ENCODE measurements around the gene PTPRD. TPM values are rescaled to one million over a fixed set of nuclear protein-coding genes. Genes with fewer than 3 reads are reported as not detected.

Gene PTPRD
- total RNA-seq, 1 donor from 2014 or later, result 136 TPM

GRCh38 chr9:8860925-8861324 is 1751.9 kb downstream of the PTPRD start:
- Histone ChIP-seq H3K9ac (no peak overlapping the region), H3K27ac (no peak overlapping the region), H3K27me3 (no peaks in the 10 kb centered on the region), H3K9me3 (ENCODE audit: low read depth) (no peaks in the 10 kb centered on the region), H3K4me1 (peaks cover 35% of the 10 kb centered on the region), H4K20me1 (ENCODE audit: low read depth) (peaks cover 4% of the 10 kb centered on the region), H3F3A (ENCODE audit: low read depth) (peaks cover 33% of the 10 kb centered on the region), H3K4me3 (no peak overlapping the region), H3K36me3 (no peaks in the 10 kb centered on the region), H3K4me2 (no peak overlapping the region), H3K79me2 (ENCODE audit: low read depth) (peaks cover 9% of the 10 kb centered on the region), H2AFZ (replicated peaks) (no peak overlapping the region)
- H3K9me3 Mint-ChIP-seq, result no peaks in the 10 kb centered on the region
- H3K36me3 Mint-ChIP-seq, result no peaks in the 10 kb centered on the region
- H3K4me1 Mint-ChIP-seq, result peaks cover 49% of the 10 kb centered on the region
- H3K4me3 Mint-ChIP-seq, result no peak overlapping the region
- TF ChIP-seq EZH2 (IDR thresholded peaks at IDR 0.05) (no peak), EZH2phosphoT487 (IDR thresholded peaks at IDR 0.05) (no peak), CTCF (IDR thresholded peaks at IDR 0.05) (no peak)
- H3K27me3 Mint-ChIP-seq (ENCODE audit: insufficient read depth, low read depth), result peaks cover 10% of the 10 kb centered on the region
- no peak overlapping the region for H3K27ac Mint-ChIP-seq
- DNase-seq (ENCODE audit: low spot score), result no peak

DNA sequence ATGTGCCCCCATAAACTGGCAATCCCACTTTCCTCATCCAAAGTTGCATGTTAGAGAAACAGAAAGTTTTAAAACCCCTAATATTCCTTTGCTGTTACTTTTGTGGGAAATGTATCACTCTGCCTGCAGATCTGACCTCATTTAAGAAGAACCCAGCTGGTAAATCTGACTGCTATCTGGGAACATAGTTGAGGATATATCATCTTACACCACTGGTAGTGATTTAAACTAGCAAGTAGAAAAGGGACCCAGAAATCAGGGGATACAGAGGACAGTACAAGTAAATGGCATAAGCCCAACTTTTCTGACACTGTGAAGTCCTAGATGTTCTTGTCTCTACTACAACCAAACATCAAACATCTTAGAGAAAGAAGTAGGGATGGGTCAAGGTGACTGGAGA is 1752.7 kb downstream of the PTPRD start:
- Histone ChIP-seq H4K20me1 (ENCODE audit: low read depth) (peaks cover 11% of the 10 kb centered on the region), H3K27me3 (no peaks in the 10 kb centered on the region), H3K79me2 (ENCODE audit: low read depth) (peaks cover 18% of the 10 kb centered on the region), H3K36me3 (no peaks in the 10 kb centered on the region), H3K27ac (no peak overlapping the region), H3K4me1 (peaks cover 43% of the 10 kb centered on the region), H3F3A (ENCODE audit: low read depth) (peaks cover 33% of the 10 kb centered on the region), H2AFZ (replicated peaks) (no peak overlapping the region), H3K4me2 (peak overlapping the region; percentile 82), H3K4me3 (no peak overlapping the region), H3K9ac (no peak overlapping the region), H3K9me3 (ENCODE audit: low read depth) (no peaks in the 10 kb centered on the region)
- peaks cover 48% of the 10 kb centered on the region for H3K4me1 Mint-ChIP-seq
- H3K27me3 Mint-ChIP-seq (ENCODE audit: insufficient read depth, low read depth), result peaks cover 10% of the 10 kb centered on the region
- H3K27ac Mint-ChIP-seq, result no peak overlapping the region
- no peaks in the 10 kb centered on the region for H3K9me3 Mint-ChIP-seq
- no peak for DNase-seq (ENCODE audit: low spot score)
- H3K4me3 Mint-ChIP-seq, result peak overlapping the region; percentile 92
- H3K36me3 Mint-ChIP-seq, result no peaks in the 10 kb centered on the region
- no peak for TF ChIP-seq CTCF (IDR thresholded peaks at IDR 0.05)
- no peak for TF ChIP-seq EZH2phosphoT487 (IDR thresholded peaks at IDR 0.05)
- TF ChIP-seq EZH2 (IDR thresholded peaks at IDR 0.05), result no peak

DNA sequence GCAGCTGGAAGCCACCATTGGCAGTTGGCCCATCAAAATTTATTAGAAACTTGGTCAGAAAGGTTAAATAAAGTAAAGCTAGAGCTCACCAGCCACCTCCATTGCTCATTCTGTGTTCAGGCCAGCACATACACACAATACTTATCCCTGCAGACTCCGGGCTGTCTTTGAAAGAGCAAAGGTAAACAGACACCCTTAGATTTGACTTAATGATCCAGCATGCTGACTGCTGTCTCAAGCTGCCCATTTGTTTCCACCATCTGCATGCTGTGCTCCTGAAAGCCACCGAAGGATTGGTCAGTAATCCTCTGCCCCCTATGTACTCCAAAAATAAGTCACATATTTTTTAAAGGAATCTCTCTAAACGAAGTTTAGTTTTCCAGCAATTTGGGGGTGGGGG is 1753.4 kb downstream of the PTPRD start:
- Histone ChIP-seq H3K4me3 (peak overlapping the region; percentile 87), H3F3A (ENCODE audit: low read depth) (peaks cover 33% of the 10 kb centered on the region), H3K4me1 (peaks cover 44% of the 10 kb centered on the region), H4K20me1 (ENCODE audit: low read depth) (peaks cover 17% of the 10 kb centered on the region), H2AFZ (replicated peaks) (no peak overlapping the region), H3K9me3 (ENCODE audit: low read depth) (no peaks in the 10 kb centered on the region), H3K79me2 (ENCODE audit: low read depth) (peaks cover 24% of the 10 kb centered on the region), H3K27ac (no peak overlapping the region), H3K4me2 (peak overlapping the region; percentile 82), H3K27me3 (no peaks in the 10 kb centered on the region), H3K9ac (no peak overlapping the region), H3K36me3 (no peaks in the 10 kb centered on the region)
- peak overlapping the region; percentile 92 for H3K4me3 Mint-ChIP-seq
- H3K27me3 Mint-ChIP-seq (ENCODE audit: insufficient read depth, low read depth), result peaks cover 10% of the 10 kb centered on the region
- peak; percentile 60 for DNase-seq (ENCODE audit: low spot score)
- peaks cover 48% of the 10 kb centered on the region for H3K4me1 Mint-ChIP-seq
- H3K36me3 Mint-ChIP-seq, result no peaks in the 10 kb centered on the region
- TF ChIP-seq EZH2 (IDR thresholded peaks at IDR 0.05) (no peak), CTCF (IDR thresholded peaks at IDR 0.05) (no peak), EZH2phosphoT487 (IDR thresholded peaks at IDR 0.05) (no peak)
- no peaks in the 10 kb centered on the region for H3K9me3 Mint-ChIP-seq
- H3K27ac Mint-ChIP-seq, result no peak overlapping the region

Data from neural progenitor cell (in vitro differentiated cells).